LNCAP (cell line): ENCODE data around the gene HEPACAM.

Experiments
- TF ChIP-seq, protein P1 (sequence below): fragments of 450-650 bp; IDR thresholded peaks from 2 replicates; pipeline ENCODE4 v1.5.1; 2017; ENCODE audit warnings: mild to moderate bottlenecking

Gene HEPACAM

DNA sequence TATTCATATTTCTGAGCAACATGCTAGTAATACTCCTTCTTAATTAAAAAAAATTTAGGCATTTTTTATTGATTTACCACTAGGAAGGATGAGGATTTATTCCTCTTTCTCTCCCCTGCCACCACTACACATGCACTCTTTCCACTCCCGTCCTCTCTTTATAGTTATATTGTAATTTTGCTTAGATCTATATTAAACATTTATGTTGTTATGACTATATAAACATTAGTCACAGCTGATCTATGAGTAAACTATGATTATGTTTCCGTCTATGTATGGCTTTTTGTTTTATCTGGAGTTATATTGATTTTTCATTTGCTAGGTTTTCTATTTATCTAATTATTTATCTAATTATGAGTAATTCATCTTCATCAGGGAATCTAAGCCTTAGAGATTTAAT, 36.0 kb upstream of the HEPACAM start:
- TF ChIP-seq, protein P1, sequence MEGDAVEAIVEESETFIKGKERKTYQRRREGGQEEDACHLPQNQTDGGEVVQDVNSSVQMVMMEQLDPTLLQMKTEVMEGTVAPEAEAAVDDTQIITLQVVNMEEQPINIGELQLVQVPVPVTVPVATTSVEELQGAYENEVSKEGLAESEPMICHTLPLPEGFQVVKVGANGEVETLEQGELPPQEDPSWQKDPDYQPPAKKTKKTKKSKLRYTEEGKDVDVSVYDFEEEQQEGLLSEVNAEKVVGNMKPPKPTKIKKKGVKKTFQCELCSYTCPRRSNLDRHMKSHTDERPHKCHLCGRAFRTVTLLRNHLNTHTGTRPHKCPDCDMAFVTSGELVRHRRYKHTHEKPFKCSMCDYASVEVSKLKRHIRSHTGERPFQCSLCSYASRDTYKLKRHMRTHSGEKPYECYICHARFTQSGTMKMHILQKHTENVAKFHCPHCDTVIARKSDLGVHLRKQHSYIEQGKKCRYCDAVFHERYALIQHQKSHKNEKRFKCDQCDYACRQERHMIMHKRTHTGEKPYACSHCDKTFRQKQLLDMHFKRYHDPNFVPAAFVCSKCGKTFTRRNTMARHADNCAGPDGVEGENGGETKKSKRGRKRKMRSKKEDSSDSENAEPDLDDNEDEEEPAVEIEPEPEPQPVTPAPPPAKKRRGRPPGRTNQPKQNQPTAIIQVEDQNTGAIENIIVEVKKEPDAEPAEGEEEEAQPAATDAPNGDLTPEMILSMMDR = no peak

DNA sequence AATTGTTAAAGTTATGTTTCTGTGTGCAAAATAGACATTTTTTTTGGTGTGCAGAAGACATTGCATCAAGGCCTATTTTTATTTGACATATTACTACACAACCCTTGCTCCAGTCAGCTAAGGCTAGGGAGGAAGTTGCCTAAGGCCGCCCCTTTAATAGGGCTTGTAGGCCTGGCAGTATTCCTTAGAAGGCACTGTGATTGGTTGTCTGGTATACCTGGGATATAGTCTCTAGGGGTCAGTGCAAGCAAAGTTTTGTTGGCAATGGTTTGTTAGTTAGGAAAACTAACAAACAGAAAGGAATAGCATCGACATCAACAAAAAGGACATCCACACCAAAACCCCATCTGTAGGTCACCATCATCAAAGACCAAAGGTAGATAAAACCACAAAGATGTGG, 35.1 kb upstream of the HEPACAM start:
- TF ChIP-seq, protein P1 = peak; percentile 57; the same call in 1 of the 2 replicates

DNA sequence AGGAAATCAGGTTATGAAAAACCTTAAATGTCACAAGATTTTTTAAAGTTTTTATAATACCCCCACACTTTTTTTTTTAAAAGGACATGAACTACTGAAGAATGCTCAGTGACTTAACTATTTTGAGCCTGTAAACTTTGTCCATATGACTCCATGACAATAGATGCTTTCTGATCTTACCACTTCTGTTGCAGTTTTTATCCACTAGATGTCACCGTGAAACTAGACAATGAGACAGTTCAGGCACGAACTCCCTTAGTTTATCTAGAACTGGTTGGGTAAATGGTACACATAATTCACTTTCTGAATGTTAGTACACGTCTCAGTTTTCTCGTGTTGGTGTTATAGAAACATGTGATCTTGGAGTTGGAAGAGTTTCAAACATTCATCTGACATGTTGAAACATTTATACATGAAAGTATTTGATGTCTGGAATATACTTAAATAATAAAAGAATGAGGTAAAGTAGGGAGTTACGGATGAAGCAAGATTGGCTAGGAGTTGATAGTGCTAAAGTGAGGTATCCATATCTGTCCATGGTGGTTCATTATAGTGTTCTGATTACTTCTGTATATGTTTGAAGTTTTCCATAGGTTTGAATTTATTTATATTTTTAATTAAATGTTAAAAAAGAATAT, 26.2 kb upstream of the HEPACAM start:
- TF ChIP-seq, protein P1 = peak; percentile 81

DNA sequence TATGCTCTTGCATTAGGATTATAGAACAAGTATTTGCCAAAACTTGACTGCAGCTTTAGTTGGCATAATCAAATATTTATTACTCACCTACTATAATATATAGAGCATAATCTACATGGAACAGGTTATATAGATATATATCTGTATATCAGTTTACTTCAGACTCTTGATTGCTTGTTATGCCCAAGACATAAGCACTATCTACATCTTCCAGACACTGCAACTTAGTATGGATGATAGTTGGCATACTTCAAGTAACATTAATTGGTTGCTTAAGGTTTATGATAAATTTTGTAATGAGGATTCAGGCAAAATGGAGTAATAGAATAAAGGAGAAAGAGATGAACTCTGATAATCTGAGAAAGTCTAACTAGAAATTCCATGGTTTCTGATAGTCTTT, 19.2 kb upstream of the HEPACAM start:
- TF ChIP-seq, protein P1 = no peak

DNA sequence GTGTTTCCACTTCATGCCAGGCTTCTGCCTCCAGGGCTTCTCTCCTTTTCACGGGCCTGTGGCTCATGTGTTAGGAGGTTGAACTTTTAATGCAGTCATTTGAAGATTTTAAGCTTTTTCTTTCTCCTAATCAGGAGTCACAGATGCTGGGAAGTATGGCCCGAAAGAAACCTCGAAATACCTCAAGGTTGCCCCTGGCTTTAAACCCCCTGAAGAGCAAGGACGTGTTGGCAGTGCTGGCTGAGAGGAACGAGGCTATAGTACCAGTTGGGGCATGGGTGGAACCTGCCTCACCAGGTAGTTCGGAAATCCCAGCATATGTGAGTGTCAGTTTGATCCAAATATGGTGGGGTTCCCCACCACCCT, 18.7 kb upstream of the HEPACAM start:
- TF ChIP-seq, protein P1 = no peak

DNA sequence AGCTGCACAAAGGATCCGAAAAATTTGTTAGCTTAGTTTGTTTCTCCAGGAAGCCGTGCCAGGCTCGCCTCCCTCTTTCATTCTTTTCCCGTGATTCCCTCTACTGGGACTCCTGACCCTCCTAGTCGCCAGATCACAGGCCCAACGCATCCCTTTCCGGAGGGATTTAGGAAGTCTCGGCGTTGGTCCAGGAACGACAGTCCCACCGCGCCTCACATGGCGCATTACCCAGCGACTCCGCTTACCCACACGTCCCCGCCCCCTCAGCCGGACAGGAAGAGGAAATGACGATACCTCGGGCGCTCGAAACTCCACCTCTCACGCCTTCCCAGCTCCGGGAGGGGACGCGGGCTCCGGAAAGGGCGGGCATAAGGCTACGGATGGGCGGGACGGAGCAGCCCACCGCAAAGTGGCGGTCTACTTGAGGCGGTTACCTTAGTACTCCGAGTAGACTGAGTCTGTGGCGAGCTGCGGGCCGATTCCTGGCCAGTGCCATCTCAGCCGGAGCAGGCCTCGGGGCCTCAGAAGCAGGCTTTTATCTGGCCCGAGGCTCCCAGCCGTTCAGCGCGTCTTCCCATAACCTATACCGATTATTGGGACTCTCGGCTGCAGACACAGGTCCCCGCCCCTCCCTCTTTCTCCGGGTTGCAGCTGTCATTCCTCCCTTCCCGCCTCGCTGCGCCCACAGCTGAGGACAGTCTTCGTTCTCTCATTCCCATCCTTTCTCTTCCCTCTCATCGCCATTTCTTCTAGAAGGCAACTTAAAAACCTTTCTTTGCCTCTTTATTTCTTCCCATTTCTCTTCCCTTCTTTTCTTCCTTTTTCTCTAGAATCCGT, 18.1 kb upstream of the HEPACAM start, which contains the start of gene CCDC15:
TSS of gene CCDC15 (plus strand) at position 450 of the 837 bp plus-strand sequence. CDS start 531 bp downstream, outside the sequence.
- TF ChIP-seq, protein P1 = no peak

DNA sequence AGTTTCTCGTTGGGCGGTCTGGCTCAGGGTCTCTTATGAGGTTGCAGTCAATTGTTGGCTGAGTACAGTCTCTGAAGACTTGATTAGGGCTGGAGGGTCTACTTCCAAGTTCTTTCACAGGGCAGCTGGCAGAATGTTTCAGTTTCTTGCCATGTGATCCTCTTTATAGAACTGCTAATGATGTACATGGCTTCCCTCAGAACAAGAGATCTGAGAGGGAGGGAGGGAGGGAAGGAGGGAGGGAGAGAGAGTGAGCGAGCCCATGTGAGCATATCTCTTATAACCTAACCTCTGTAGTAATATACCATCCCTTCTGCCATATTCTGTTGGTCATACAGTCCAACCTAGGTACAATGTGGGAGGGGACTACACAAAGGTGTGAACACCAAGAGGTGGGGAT, 15.5 kb upstream of the HEPACAM start:
- TF ChIP-seq, protein P1 = no peak
